HepG2 (cell line): Measurements from ENCODE around the gene LGALS1. TPM values are rescaled to one million over a fixed set of nuclear protein-coding genes. Genes with fewer than 3 reads are reported as not detected.

ENCODE experiments used
- AGO2 ChIP-seq: fragments of 200-400 bp; formaldehyde crosslinking; optimal IDR thresholded peaks from 2 replicates; pipeline ENCODE3; 2017; ENCODE audit warnings: mild to moderate bottlenecking, low read depth, low read length, moderate library complexity
- ATAD3A ChIP-seq: sonication (generic); formaldehyde crosslinking; IDR thresholded peaks from 2 replicates; pipeline ENCODE4 v1.4.0; 2020; ENCODE audit warnings: missing genetic modification reagents
- CSRNP1 ChIP-seq: sonication (generic); formaldehyde crosslinking; IDR thresholded peaks from 2 replicates; pipeline ENCODE4 v1.8.1; 2023; ENCODE audit warnings: mild to moderate bottlenecking, missing genetic modification reagents
- GABPB1 ChIP-seq: IDR thresholded peaks from 2 replicates; pipeline ENCODE4 v1.6.1; 2016; ENCODE audit warnings: mild to moderate bottlenecking, missing genetic modification reagents, moderate library complexity, missing compliant biosample characterization
- HNRNPLL ChIP-seq: fragments of 200-400 bp; formaldehyde crosslinking; IDR thresholded peaks from 2 replicates; pipeline ENCODE4 v1.6.1; 2017; ENCODE audit warnings: mild to moderate bottlenecking, low read depth, low read length; ENCODE audit not compliant: poor library complexity, severe bottlenecking
- KDM1A ChIP-seq: IDR thresholded peaks from 2 replicates; pipeline ENCODE4 v1.6.1; 2016; ENCODE audit warnings: missing compliant biosample characterization
- MTA1 ChIP-seq: sonication (generic); formaldehyde crosslinking; IDR thresholded peaks from 2 replicates; pipeline ENCODE4 v1.4.0; 2020; ENCODE audit warnings: missing genetic modification reagents, mild to moderate bottlenecking, borderline replicate concordance
- MXD4 ChIP-seq: IDR thresholded peaks from 2 replicates; pipeline ENCODE4 v1.6.1; 2016; ENCODE audit warnings: mild to moderate bottlenecking, missing biosample characterization, missing genetic modification reagents
- PRMT3 ChIP-seq: sonication (generic); formaldehyde crosslinking; IDR thresholded peaks from 2 replicates; pipeline ENCODE4 v1.8.1; 2022; ENCODE audit warnings: low read depth, mild to moderate bottlenecking, moderate library complexity, missing genetic modification reagents, borderline replicate concordance
- RBAK ChIP-seq: sonication (generic); formaldehyde crosslinking; IDR thresholded peaks from 2 replicates; pipeline ENCODE4 v1.5.1; 2020; ENCODE audit warnings: mild to moderate bottlenecking, missing genetic modification reagents
- RBFOX2 ChIP-seq: fragments of 200-400 bp; formaldehyde crosslinking; IDR thresholded peaks from 2 replicates; pipeline ENCODE4 v1.6.1; 2017; ENCODE audit warnings: low read depth, mild to moderate bottlenecking, low read length
- SSRP1 ChIP-seq: IDR thresholded peaks from 2 replicates; pipeline ENCODE4 v1.6.1; 2016; ENCODE audit warnings: control low read depth
- U2AF1 ChIP-seq: fragments of 200-400 bp; formaldehyde crosslinking; optimal IDR thresholded peaks from 2 replicates; pipeline ENCODE3; 2017; ENCODE audit warnings: mild to moderate bottlenecking, low read depth, low read length
- ZBTB38 ChIP-seq: sonication (generic); formaldehyde crosslinking; IDR thresholded peaks from 2 replicates; pipeline ENCODE4 v1.5.1; 2020; ENCODE audit warnings: mild to moderate bottlenecking, missing genetic modification reagents
- ZFP36 ChIP-seq: fragments of 150-350 bp; IDR thresholded peaks from 2 replicates; pipeline ENCODE4 v1.6.1; 2018; ENCODE audit warnings: borderline replicate concordance, low read length, low read depth; ENCODE audit not compliant: partially characterized antibody
- ZKSCAN1 ChIP-seq: fragments of 150-350 bp; IDR thresholded peaks from 2 replicates; pipeline ENCODE4 v1.6.1; 2014; ENCODE audit warnings: low read length
- ZNF333 ChIP-seq: sonication (generic); formaldehyde crosslinking; IDR thresholded peaks from 2 replicates; pipeline ENCODE4 v1.4.0; 2020; ENCODE audit warnings: mild to moderate bottlenecking, missing genetic modification reagents, borderline replicate concordance
- ZNF546 ChIP-seq: sonication (generic); formaldehyde crosslinking; conservative IDR thresholded peaks from 2 replicates; pipeline ENCODE4 v1.8.1; 2023; ENCODE audit warnings: mild to moderate bottlenecking, missing genetic modification reagents
- ZNF652 ChIP-seq: IDR thresholded peaks from 2 replicates; pipeline ENCODE4 v1.6.1; 2016; ENCODE audit warnings: low read depth, borderline replicate concordance
- ZNF766 ChIP-seq: sonication (generic); formaldehyde crosslinking; IDR thresholded peaks from 2 replicates; pipeline ENCODE4 v1.5.0; 2020; ENCODE audit warnings: missing genetic modification reagents, borderline replicate concordance
- polyA plus RNA-seq, 8 experiments: library from polyadenylated mRNA; depleted of rRNA in 3 of 8; stranded (reverse) in 7 of 8; unstranded in 1 of 8; fragments of >200 nt; fragmentation: Illumina TruSeq in 4 of 8; extraction: Trizol in 4 of 8; gene quantifications; 2 replicates each; pipeline versions ENCODE4 v1.2.1 to v1.2.3, GENCODE V29; 2011 to 2016; ENCODE audit warnings: low read depth in 4 of 8, missing spikeins in 1 of 8, mixed read lengths in 1 of 8; ENCODE audit not compliant: insufficient read depth in 1 of 8
- total RNA-seq, 5 experiments: library from RNA; depleted of rRNA; stranded (reverse); fragments of >200 nt; fragmentation: Illumina TruSeq; extraction: Trizol; gene quantifications; 2 replicates each; pipeline ENCODE4 v1.2.3, GENCODE V29; 2016; ENCODE audit warnings: low read depth in 1 of 5
- TF ChIP-seq, protein P1 (sequence below): sonication (generic); formaldehyde crosslinking; IDR thresholded peaks from 2 replicates; pipeline ENCODE4 v1.4.0; 2020; ENCODE audit warnings: mild to moderate bottlenecking, missing genetic modification reagents
- TF ChIP-seq, protein P2 (sequence below): IDR thresholded peaks from 2 replicates; pipeline ENCODE4 v1.6.1; 2018; ENCODE audit warnings: missing genetic modification reagents
- TF ChIP-seq, protein P3 (sequence below): sonication (generic); formaldehyde crosslinking; IDR thresholded peaks from 2 replicates; pipeline ENCODE4 v1.4.0; 2020; ENCODE audit warnings: missing genetic modification reagents
- TF ChIP-seq, protein P4 (sequence below): sonication (generic); formaldehyde crosslinking; IDR thresholded peaks from 2 replicates; pipeline ENCODE4 v1.4.0; 2020; ENCODE audit warnings: missing genetic modification reagents
- TF ChIP-seq, protein P5 (sequence below): sonication (generic); formaldehyde crosslinking; IDR thresholded peaks from 2 replicates; pipeline ENCODE4 v1.5.0; 2020; ENCODE audit warnings: mild to moderate bottlenecking, missing genetic modification reagents, borderline replicate concordance

LGALS1 gene
- total and polyA plus RNA-seq, 2 of the 13 experiments (the other 11 are each of a cell fraction or from before 2014, with no cell fraction given), result 103 to 858 TPM

- TF ChIP-seq ZFP36 (no peak), MXD4 (CRISPR knock-in tag) (no peak), MTA1 (no peak), ZNF546 (no peak), ZNF333 (CRISPR knock-in tag) (no peak), ZKSCAN1 (no peak), GABPB1 (no peak), RBAK (CRISPR knock-in tag) (no peak), ZBTB38 (CRISPR knock-in tag) (0 out of 2 replicates have a peak, but pooled peaks have one; percentile 23), PRMT3 (no peak), ATAD3A (CRISPR knock-in tag) (no peak), AGO2 (peak; percentile 89), ZNF766 (CRISPR knock-in tag) (no peak), ZNF652 (CRISPR knock-in tag) (no peak), HNRNPLL (peak; percentile 23), KDM1A (CRISPR knock-in tag) (no peak), U2AF1 (no peak), CSRNP1 (no peak), RBFOX2 (peak; percentile 62; the same call in 1 of the 2 replicates), SSRP1 (CRISPR knock-in tag) (no peak)
- TF ChIP-seq, protein P1, sequence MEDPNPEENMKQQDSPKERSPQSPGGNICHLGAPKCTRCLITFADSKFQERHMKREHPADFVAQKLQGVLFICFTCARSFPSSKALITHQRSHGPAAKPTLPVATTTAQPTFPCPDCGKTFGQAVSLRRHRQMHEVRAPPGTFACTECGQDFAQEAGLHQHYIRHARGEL (CRISPR knock-in tag), result no peak
- TF ChIP-seq, protein P2, sequence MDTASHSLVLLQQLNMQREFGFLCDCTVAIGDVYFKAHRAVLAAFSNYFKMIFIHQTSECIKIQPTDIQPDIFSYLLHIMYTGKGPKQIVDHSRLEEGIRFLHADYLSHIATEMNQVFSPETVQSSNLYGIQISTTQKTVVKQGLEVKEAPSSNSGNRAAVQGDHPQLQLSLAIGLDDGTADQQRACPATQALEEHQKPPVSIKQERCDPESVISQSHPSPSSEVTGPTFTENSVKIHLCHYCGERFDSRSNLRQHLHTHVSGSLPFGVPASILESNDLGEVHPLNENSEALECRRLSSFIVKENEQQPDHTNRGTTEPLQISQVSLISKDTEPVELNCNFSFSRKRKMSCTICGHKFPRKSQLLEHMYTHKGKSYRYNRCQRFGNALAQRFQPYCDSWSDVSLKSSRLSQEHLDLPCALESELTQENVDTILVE (CRISPR knock-in tag), result no peak
- TF ChIP-seq, protein P3, sequence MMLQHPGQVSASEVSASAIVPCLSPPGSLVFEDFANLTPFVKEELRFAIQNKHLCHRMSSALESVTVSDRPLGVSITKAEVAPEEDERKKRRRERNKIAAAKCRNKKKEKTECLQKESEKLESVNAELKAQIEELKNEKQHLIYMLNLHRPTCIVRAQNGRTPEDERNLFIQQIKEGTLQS (CRISPR knock-in tag), result no peak
- TF ChIP-seq, protein P4, sequence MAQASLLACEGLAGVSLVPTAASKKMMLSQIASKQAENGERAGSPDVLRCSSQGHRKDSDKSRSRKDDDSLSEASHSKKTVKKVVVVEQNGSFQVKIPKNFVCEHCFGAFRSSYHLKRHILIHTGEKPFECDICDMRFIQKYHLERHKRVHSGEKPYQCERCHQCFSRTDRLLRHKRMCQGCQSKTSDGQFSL (CRISPR knock-in tag), result no peak
- TF ChIP-seq, protein P5, sequence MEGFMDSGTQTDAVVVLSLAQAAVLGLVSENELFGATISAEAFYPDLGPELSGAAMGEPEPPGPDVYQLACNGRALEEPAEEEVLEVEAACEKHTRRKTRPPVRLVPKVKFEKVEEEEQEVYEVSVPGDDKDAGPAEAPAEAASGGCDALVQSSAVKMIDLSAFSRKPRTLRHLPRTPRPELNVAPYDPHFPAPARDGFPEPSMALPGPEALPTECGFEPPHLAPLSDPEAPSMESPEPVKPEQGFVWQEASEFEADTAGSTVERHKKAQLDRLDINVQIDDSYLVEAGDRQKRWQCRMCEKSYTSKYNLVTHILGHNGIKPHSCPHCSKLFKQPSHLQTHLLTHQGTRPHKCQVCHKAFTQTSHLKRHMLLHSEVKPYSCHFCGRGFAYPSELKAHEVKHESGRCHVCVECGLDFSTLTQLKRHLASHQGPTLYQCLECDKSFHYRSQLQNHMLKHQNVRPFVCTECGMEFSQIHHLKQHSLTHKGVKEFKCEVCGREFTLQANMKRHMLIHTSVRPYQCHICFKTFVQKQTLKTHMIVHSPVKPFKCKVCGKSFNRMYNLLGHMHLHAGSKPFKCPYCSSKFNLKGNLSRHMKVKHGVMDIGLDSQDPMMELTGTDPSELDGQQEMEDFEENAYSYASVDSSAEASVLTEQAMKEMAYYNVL (CRISPR knock-in tag), result no peak
These were observed 9.9 kb upstream of the LGALS1 start (continued) for GRCh38 chr22:37665487-37665886.
